DND-41 (cell line): ENCODE results near the gene HSBP1L1.

Experiments
- ATAC-seq: fragments of 200-7000 bp; cut with Tn5 transposase; 3 replicates; pipeline ENCODE4 v1.9.1; 2021; ENCODE audit warnings: low read depth; ENCODE audit not compliant: insufficient read depth
- DNase-seq: peaks from one replicate; pipeline ENCODE4 v3.0.0-alpha.2; 2020
- H2AFZ ChIP-seq: 2 replicates; pipeline ENCODE4 v1.6.0; 2012; ENCODE audit warnings: low read depth, low read length
- H3K27ac ChIP-seq: 2 replicates; pipeline ENCODE4 v1.5.1; 2012; ENCODE audit warnings: low read length, inconsistent platforms
- H3K27me3 ChIP-seq: fragments of 200-600 bp; sonication (generic); 2 replicates; pipeline ENCODE4 v1.6.0; 2012; ENCODE audit warnings: low read length, mild to moderate bottlenecking, inconsistent platforms; ENCODE audit not compliant: insufficient read depth, poor library complexity
- H3K36me3 ChIP-seq: 2 replicates; pipeline ENCODE4 v1.5.1; 2012; ENCODE audit warnings: low read length, inconsistent platforms; ENCODE audit not compliant: insufficient read depth
- H3K4me1 ChIP-seq: 2 replicates; pipeline ENCODE4 v1.5.1; 2012; ENCODE audit warnings: mild to moderate bottlenecking, low read length; ENCODE audit not compliant: insufficient read depth
- H3K4me2 ChIP-seq: 2 replicates; pipeline ENCODE4 v1.6.0; 2012; ENCODE audit warnings: mild to moderate bottlenecking, moderate library complexity, low read length, inconsistent platforms; ENCODE audit not compliant: insufficient read depth
- H3K4me3 ChIP-seq, 2 experiments: fragments of 200-600 bp in 1 of 2; shearing (Covaris generic) in 1 of 2; 2 replicates each; pipeline ENCODE4 v1.5.1; 2012 to 2016; ENCODE audit warnings: inconsistent platforms in 2 of 2, low read length in 2 of 2, mild to moderate bottlenecking in 2 of 2, low read depth in 1 of 2, moderate library complexity in 1 of 2
- H3K79me2 ChIP-seq: 2 replicates; pipeline ENCODE4 v1.6.0; 2012; ENCODE audit warnings: low read length, inconsistent platforms; ENCODE audit not compliant: insufficient read depth
- H3K9ac ChIP-seq: 2 replicates; pipeline ENCODE4 v1.6.0; 2012; ENCODE audit warnings: low read depth, mild to moderate bottlenecking, inconsistent platforms, low read length, moderate library complexity
- H3K9me3 ChIP-seq: 2 replicates; pipeline ENCODE4 v1.5.1; 2012; ENCODE audit warnings: low read length, moderate library complexity, mild to moderate bottlenecking, inconsistent platforms; ENCODE audit not compliant: insufficient read depth, severe bottlenecking
- H4K20me1 ChIP-seq: 2 replicates; pipeline ENCODE4 v1.6.0; 2012; ENCODE audit warnings: low read length; ENCODE audit not compliant: insufficient read depth
- CTCF ChIP-seq: IDR thresholded peaks from 2 replicates; pipeline ENCODE4 v1.5.1; 2012; ENCODE audit warnings: borderline replicate concordance, low read length, moderate library complexity, mild to moderate bottlenecking; ENCODE audit not compliant: poor library complexity, severe bottlenecking; ENCODE audit errors: extremely low read depth
- EZH2 ChIP-seq: IDR thresholded peaks from 3 replicates; pipeline ENCODE4 v1.6.1; 2012; ENCODE audit warnings: borderline replicate concordance, low read depth, mild to moderate bottlenecking, moderate library complexity, low read length, inconsistent platforms; ENCODE audit not compliant: severe bottlenecking

Gene HSBP1L1

GRCh38 chr18:79943608-79944125 lies 20.8 kb upstream of the HSBP1L1 start:
- TF ChIP-seq CTCF = no peak
- TF ChIP-seq EZH2 = no peak
- Histone ChIP-seq H4K20me1 (peaks cover 64% of the 10 kb centered on the region), H3K4me1 (peaks cover 17% of the 10 kb centered on the region), H3K36me3 (peaks cover 70% of the 10 kb centered on the region), H3K4me3 (no peak overlapping the region), H3K79me2 (peaks cover 82% of the 10 kb centered on the region), H3K9ac (no peak overlapping the region), H3K27ac (no peak overlapping the region), H3K4me2 (no peak overlapping the region), H2AFZ (no peak overlapping the region), H3K9me3 (no peaks in the 10 kb centered on the region), H3K27me3 (no peaks in the 10 kb centered on the region)
- DNase-seq = no peak
- no peak for ATAC-seq

GRCh38 chr18:79944126-79944731 lies 20.2 kb upstream of the HSBP1L1 start:
- H3K36me3 ChIP-seq = peaks cover 73% of the 10 kb centered on the region
- no peak overlapping the region for H3K4me3 ChIP-seq
- H3K27ac ChIP-seq = no peak overlapping the region
- peak; percentile 62 for DNase-seq
- ATAC-seq = peak; percentile 84
- H2AFZ ChIP-seq = no peak overlapping the region
- no peaks in the 10 kb centered on the region for H3K27me3 ChIP-seq
- peaks cover 22% of the 10 kb centered on the region for H3K4me1 ChIP-seq
- peaks cover 83% of the 10 kb centered on the region for H3K79me2 ChIP-seq
- peaks cover 69% of the 10 kb centered on the region for H4K20me1 ChIP-seq
- H3K9me3 ChIP-seq = no peaks in the 10 kb centered on the region
- TF ChIP-seq CTCF (no peak), EZH2 (no peak)
- H3K9ac ChIP-seq = no peak overlapping the region
- no peak overlapping the region for H3K4me2 ChIP-seq

GRCh38 chr18:79944746-79945117 lies 19.7 kb upstream of the HSBP1L1 start:
- DNase-seq (no peak), ATAC-seq (no peak)
- Histone ChIP-seq H3K4me3 (no peak overlapping the region), H3K9me3 (no peaks in the 10 kb centered on the region), H3K4me1 (peaks cover 27% of the 10 kb centered on the region), H4K20me1 (peaks cover 72% of the 10 kb centered on the region), H3K27ac (no peak overlapping the region), H3K36me3 (peaks cover 71% of the 10 kb centered on the region), H3K79me2 (peaks cover 85% of the 10 kb centered on the region), H2AFZ (no peak overlapping the region), H3K9ac (no peak overlapping the region), H3K27me3 (no peaks in the 10 kb centered on the region), H3K4me2 (no peak overlapping the region)
- TF ChIP-seq EZH2 = no peak
- TF ChIP-seq CTCF = no peak
